ENCODE results near the gene TMEM35B.

- no peak for TF ChIP-seq CTCF (IDR thresholded peaks at IDR 0.05)
- no peak for TF ChIP-seq POLR2A (IDR thresholded peaks at IDR 0.05)
These were observed 4.4 kb downstream of the TMEM35B start for GRCh38 chr1:34980715-34981114.
